HG03060 (cell line): ENCODE results near the gene EIF2S2.

Source experiments
- ATAC-seq: cut with Tn5 transposase; IDR thresholded peaks from one replicate; pipeline ENCODE4 v1.9.1; 2021; ENCODE audit warnings: low read depth, moderate number of reproducible peaks; ENCODE audit not compliant: unreplicated experiment

EIF2S2 gene

GRCh38 chr20:34090645-34091044, 21.4 kb downstream of the EIF2S2 start:
- ATAC-seq: no peak

GRCh38 chr20:34089655-34090345, 22.2 kb downstream of the EIF2S2 start:
- ATAC-seq: no peak

- ATAC-seq: no peak
Measured at GRCh38 chr20:34089175-34089479, 22.9 kb downstream of the EIF2S2 start.

DNA sequence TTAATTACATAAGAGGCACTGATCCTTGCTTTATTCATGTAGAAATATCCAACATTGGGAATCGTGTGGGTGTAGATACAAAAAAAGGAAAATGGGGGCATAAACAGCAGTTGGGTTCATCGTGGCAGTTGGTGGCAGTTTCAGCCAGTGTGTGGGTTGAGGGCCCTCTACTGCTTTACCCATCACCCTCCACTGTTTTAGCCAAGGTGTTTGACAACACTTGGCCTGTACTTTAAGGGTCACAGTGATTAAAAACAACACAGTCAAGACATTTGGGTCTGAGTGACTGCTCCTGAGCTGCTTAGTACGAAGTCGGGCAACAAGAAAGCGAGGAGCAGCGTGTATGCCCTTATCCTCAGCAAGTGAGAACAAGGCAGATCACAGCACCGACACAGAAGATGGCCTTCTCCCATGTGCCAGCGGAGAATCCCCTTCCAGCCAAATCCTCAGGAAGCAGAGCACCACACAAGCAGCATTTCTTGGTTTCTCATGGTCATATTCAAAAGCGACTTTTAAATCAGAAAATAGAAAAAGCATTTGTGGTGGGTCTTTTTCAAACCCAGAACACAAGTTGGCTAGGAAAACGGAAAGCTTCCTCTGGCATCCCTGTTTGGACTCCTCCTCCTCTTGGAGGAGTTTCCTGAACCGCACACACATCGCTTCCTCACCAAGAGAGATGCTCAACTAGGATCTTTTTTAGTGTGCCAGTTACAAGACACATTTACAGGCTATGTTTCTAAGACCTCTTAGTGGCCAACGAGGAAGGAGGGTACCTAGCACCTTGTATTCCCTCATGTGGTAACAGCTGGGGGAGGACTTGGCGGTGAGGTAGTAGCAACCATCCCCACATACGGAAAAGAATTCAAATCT, 23.5 kb downstream of the EIF2S2 start:
- ATAC-seq: no peak

GRCh38 chr20:34085544-34086040, 26.5 kb downstream of the EIF2S2 start:
- ATAC-seq: no peak

- no peak for ATAC-seq
Measured at GRCh38 chr20:34084227-34084923, 27.7 kb downstream of the EIF2S2 start.

- ATAC-seq: no peak
Measured at GRCh38 chr20:34083781-34084180, 28.3 kb downstream of the EIF2S2 start.

DNA sequence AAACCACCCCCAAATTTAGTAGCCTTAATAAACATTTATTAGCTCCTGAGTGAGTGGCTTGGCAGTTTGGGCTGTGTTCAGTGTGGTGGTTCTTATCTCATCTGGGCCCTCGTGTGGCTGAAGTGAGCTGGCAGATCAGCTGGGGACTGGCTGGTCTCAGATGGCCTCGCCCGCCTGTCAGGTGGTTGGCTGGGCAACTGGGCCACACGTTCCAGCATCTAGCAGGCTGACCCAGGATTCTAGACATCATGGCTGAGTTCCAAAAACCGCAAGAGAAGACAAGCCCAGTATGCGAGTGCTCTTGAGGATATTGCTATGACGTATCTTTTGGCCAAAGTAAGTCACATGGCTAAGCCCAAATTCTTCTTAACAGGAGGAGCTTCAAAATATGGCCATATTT, 28.9 kb downstream of the EIF2S2 start:
- no peak for ATAC-seq

GRCh38 chr20:34082232-34082887, 29.7 kb downstream of the EIF2S2 start:
- ATAC-seq: no peak

- no peak for ATAC-seq
Measured at GRCh38 chr20:34079818-34080217, 32.2 kb downstream of the EIF2S2 start.

DNA sequence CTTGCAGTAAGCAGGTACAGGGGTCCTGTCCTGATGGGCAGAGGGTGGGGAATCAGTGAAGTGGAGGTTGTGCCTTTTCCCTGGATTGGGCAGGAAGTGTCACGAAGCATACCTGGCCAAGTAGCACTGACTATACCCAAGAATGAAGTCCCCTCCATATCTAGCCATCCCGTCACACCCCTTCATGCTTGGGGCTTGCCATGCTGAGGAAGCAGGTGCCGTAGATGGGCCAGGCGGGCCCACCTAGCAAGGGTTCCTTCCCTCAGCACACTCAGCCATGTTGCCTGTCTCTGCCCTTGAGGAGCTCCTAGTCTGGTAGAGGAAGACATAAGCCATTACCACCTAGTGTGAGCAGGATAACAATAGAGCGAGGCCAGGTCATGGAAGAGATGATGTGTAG, 33.5 kb downstream of the EIF2S2 start:
- no peak for ATAC-seq

GRCh38 chr20:34076952-34077351, 35.1 kb downstream of the EIF2S2 start:
- ATAC-seq: no peak

- no peak for ATAC-seq
Measured at GRCh38 chr20:34075647-34076046, 36.4 kb downstream of the EIF2S2 start.

DNA sequence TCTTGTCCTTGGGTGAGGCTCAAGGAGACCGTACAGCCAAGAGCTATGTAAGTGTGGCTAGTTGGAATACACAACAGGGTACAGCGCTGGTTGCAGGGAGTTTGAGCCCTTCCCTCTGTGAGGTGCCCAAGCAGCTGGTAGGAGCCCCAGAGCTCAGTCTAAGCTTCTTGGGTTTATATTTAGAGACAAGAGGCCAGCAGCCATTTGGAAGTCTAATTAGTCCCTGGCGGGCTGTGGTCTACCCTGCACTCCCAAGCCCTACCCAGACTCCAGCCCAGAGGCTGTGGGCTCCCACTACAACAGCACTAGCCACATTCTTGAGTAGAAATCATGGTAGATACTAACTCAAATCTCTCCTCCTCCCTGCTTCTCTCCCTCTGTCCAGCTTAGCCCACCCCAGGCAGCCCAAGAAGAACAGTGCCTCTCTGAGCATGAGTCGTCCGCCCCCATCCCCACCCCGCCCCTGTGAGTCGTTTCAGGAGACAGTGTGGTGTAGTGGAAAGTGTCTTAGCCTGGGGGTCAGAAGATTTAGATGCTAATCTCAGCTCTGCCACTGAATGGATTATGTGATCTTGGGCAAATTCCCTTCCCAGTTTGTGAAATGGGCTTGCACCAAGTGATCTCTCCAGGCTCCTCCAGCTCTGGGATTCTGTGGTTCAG, 37.8 kb downstream of the EIF2S2 start:
- ATAC-seq: no peak

- no peak for ATAC-seq
Measured at GRCh38 chr20:34072778-34073177, 39.3 kb downstream of the EIF2S2 start.

DNA sequence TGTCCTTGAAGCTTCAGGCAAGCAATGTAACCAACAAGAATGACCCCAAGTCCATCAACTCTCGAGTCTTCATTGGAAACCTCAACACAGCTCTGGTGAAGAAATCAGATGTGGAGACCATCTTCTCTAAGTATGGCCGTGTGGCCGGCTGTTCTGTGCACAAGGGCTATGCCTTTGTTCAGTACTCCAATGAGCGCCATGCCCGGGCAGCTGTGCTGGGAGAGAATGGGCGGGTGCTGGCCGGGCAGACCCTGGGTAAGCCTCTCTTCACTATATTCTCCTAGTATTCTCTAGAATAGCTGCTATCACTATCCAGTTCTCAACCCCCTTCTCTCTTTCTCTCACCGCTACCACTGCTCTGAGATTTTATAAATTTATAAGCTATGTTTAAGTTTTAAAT, 40.0 kb downstream of the EIF2S2 start:
- ATAC-seq: no peak

DNA sequence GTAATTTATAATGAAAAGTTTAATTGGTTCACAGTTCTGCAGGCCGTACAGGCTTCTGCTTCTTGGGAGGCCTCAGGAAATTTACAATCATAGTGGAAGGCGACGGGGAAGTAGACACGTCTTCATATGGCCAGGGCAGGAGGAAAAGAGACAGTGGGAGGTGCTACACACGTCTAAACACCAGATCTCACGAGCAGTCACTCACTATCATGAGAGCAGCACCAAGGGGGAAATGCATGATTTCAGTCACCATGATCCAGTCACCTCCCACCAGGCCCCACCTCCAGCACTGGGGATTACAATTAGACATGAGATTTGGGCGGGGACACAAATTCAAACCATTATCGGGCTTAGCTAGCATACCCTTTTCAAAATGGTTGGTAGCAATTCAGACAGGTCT, 41.2 kb downstream of the EIF2S2 start:
- ATAC-seq: no peak

- no peak for ATAC-seq
Measured at GRCh38 chr20:34070079-34070439, 42.0 kb downstream of the EIF2S2 start.

DNA sequence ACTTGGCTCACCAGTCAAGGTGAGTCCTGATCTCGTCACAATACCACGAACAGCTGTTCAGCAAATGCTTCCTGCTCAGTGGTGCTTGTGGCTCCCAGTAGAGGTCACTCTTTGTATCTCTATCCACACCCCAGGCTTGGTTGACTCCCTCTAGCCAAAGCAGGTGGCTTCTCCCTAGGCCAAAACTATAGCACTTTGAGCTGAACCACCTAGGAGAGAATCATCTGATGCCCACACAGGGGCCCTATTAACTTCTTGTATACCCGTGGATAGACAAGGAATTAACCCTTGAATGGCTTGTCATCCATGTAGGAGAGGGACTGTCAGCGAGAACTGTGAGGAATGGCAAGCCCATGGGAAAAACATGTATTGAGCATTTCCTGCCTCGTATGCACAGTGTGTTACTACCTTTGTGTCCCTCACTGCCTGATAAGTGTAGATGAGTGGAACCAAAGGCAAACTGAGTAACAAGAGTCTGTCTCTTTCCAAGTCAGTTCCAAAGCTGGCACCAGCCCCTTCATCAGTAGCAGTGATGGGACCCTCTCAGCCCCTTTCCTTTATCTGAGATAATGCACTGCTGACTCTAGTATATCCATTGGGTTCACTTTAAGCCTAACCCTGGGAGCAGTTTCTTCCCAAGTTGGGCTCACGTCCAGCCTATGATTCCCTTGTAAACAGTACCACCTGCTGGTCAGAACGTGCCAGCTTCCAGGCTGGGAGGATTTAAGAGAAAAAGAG, 42.5 kb downstream of the EIF2S2 start:
- ATAC-seq: peak; percentile 57

DNA sequence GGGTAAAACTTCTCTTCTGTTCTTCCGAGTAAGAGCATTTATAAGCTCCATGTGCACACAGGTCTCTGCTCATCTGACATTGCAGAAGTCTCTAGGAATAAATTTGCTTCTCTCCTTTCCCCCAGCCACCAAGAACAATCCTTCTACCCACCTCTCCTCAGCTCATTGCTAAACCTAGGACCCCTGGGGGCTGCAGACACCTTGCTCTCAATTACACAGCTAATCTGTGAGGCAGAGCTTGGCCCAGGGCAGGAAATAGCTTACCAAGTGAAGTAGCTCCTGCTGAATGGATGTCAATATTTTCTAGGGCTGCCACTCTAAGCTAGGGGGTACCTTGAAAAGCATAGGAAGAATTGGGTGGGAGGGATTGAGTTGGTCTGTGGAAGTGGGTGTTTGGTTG, 44.0 kb downstream of the EIF2S2 start:
- no peak for ATAC-seq
